GM21515 (cell line): ENCODE data around the gene PDILT.
"Not testable (repeated sequence)": the region's sequence is repeated elsewhere in the genome, so short reads cannot be mapped to it uniquely, and the experiment has no call there.

Experiments used
- ATAC-seq: cut with Tn5 transposase; IDR thresholded peaks from one replicate; pipeline ENCODE4 v1.9.1; 2021; ENCODE audit not compliant: unreplicated experiment

The PDILT gene

DNA sequence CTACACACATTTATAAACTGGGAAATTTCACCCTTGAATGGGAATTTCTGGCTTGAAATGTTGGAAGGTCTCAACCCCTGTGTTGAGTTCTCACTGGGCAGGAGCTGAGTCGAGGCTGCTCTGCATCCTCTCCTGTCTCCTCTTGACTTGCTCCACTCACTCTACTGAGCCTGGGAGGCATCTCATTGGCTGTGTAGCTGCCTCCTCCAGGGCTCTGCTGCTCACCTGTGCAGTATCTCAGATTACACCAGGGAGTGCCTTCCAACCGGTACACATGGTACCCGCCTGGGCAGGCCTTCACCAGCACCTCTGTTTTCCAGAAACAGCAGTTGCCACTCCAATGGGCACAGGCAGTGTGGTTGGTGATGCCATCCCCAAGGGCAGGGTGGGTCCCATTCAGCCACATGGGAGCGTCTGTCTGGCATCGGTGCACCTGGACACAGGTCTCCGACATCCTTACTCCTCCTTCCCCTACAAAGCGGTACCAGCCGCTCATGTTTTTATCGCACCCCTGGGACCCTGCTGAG, 80.9 kb downstream of the PDILT start:
- ATAC-seq, result no peak

DNA sequence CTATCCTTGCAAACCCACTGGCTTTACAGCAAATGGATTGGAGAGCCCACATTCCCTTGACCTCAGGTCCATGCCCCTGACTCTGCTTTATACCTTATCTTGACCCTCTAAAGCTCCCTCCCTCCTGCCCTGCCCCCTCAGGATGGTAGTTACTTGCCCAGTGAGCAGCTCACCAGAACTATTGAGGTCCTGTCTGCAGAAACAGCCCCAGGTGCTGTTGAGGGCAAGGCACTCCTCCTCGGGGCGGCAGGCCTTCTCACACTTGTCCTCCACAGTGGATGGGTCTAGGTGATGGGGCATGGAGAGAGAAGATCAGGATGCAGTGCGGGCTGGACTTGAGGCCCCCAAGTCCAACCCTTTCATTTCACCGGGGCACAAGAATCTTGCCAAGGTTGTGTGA, 81.8 kb downstream of the PDILT start:
- ATAC-seq, result no peak

DNA sequence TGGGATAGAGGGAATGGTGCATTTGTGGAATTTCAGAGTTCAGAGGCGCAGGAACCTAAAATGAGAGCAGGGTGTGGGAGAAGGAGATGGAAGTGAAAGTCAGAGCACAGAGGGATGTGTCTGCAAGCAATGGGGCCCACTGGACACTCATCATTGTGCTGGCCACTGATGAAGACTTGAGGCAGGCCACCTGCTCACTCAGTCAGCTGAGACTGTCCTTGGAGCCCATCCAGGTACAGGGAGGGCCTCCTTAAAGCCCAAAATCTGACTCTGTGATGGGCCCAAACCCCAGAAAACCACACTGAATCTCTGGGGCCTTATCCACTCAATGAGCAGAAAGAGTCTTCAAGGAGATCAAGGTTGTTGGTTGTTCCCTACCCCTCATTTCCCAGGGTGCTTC, 82.9 kb downstream of the PDILT start:
- ATAC-seq, result no peak

DNA sequence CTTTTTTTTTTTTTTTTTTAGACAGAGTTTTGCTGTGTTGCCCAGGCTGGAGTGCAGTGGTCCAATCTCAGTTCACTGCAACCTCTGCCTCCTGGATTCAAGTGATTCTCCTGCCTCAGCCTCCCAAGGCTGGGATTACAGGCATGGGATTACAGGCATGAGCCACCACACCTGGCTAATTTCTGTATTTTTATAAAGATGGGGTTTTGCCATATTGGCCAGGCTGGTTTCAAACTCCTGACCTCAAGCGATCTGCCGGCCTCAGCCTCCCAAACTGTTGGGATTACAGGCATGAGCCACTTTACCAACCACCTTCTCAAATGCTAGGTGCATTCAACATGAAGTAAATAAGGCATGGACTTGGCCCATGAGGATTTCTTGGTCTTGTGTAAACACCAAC, 83.5 kb downstream of the PDILT start:
- not testable (repeated sequence) for ATAC-seq

DNA sequence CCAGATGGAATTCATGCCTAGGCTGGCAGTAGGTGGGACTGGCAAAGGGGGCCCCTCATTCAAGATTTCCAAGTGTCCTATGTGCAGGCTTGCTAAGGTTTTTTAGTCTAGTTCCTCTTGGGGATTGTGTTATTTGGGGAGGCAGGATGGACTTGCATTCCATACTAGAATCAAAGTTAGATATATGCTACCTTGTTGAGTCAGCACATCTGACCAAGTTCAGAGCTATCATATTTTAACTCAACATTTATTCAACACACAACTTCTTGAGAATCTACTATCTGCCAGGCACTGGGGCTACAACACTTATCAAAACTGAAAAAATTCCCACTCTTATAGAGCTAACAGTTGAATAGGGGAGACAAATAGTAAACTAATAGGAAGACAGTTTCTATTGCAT, 83.9 kb downstream of the PDILT start:
- no peak for ATAC-seq

DNA sequence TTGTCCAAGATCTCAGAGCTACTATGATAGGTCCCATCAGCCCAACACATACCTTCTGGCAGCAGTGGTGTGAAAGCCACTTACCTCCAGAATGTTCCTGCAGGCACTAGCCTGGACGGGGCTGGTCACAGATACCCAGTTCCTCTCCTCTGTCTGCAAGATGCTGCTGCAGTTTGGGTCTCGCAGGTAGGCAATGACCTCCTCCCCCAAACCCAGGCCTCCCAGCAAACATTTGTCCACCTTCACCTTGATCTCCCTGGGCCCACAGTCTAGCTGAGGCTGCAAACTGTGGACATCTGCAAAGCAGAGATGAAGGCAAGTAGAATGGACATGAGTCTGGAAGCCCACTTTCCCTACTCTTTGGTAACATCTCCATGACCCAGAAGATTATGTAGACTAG, 84.4 kb downstream of the PDILT start:
- ATAC-seq, result no peak

DNA sequence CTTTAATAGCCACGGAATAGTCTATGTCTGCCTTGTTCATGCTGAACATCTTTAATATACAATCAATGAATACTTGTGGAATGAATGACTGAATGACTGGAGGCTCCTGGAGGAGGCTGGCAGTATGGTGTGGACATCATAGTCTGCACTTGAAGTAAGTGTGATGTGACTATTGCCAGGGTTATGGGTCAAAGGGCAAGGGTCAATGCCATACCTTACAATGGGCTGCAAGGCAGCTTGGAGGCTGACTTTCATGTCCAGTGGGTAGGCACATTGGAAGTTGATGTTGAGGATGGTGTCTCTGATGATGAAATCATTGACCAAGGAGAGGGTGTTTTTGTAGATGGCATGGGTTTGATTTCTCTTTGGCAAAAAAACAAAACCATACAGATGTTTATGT, 85.1 kb downstream of the PDILT start:
- ATAC-seq, result no peak

DNA sequence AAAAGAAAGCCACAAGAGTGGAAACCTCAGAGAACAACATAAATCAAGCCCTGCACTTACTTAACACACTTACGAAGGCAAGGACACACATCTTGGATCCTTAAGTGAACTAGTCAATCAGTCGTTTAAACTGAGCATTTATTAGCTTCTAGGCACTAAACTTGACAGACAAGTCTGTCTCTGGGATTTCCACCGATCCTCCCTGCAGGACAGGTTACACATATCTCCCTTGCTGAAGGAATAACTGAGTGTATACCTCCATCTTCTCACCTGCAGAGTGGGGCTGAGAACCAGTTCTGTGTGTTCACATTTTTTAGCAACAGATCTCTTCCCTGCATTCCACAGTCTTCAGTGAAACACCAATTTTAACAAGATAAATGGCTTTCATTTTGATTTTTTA, 86.1 kb downstream of the PDILT start:
- no peak for ATAC-seq

DNA sequence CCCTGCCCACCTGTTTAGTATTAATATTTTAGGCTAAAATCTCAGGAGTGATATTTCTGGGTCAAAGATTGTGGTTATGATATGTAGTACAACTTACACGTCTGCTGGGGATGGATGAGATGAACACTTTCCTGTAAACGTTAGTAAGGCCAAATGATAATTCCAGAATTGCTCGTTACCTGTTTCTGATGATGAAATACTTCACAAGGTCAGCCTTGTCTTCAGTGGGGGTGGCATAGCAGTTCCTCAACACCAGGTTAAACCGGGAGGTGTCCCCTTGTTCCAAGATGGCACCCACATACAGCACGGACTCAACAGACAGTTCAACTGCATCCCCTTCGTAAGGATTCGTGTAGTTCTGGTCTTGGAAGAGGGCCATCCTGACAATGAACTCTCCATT, 86.5 kb downstream of the PDILT start:
- no peak for ATAC-seq

DNA sequence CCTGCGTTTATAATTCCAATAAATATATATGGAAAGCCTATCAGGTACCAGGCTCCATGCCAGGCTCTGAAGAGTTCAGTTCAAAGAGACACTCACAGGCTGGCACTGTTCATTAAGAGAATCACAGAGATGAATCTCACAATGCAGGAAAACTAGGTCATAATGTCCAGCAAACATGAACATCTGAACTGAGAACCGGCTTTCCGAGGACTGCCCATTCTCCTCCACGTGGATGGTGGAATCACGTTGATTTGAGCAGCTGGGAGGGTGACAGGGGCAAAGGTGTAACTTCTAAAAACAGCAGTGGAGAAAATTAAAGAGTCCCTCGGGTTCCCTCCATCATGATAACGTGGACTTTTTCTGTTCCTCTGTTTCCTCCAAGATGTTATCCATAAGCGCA, 87.4 kb downstream of the PDILT start:
- no peak for ATAC-seq

DNA sequence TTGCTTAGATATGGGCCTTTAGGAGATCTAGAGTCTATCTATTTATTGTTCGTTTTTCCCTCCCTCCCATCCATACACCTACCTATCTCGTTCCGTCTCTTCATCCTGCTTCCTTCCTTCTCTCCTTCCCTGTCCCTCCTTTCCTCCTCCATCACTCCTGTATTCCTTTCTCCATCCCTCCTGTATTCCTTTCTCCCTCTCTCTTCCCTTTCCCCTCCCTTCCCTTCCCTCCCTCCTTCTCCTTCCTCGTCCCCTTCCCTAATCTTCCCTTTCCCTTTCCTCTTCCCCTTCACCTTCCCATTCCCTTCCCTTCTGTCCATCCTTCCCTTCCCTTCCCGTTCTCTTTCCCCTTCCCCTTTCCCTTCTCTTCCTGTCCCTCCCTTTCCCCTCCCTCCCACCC, 87.8 kb downstream of the PDILT start:
- ATAC-seq, result no peak

DNA sequence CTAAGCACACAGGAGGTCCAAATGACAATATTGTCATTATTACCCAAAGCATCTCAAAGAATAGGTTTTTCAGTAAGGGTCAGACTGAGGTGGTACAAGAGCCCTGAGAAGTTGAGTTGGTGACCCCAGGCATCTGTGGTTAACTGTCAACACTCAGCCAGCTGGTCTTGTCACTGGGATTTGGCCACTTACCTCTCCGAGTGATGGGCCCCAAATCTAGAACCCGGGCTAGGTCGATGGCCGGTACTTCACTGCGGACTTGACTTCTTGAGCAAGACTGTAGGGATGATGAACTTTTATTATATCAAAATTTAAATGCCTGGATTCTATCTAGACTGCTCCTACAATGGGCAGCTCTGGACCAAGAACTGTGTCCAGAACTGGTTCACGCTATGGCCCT, 88.8 kb downstream of the PDILT start:
- no peak for ATAC-seq

DNA sequence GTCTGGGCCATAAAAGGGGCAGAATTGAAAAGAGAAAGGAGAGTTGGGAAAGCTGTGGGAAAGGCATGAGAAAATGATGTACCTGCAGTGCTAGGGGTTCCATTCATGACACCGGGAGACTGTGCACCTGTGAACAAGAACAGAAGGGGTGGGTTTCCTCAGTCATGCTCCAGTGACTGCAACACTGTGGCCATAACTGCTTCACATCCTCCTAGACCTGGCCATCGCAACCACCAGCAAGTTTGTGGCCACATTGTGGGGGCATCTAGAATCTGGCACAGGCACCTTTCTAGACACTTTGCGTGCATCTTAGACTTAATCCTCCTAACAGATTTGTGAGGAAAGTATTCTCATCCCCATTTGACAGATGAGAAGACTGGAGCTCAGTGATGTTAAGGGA, 90.0 kb downstream of the PDILT start:
- ATAC-seq, result no peak

DNA sequence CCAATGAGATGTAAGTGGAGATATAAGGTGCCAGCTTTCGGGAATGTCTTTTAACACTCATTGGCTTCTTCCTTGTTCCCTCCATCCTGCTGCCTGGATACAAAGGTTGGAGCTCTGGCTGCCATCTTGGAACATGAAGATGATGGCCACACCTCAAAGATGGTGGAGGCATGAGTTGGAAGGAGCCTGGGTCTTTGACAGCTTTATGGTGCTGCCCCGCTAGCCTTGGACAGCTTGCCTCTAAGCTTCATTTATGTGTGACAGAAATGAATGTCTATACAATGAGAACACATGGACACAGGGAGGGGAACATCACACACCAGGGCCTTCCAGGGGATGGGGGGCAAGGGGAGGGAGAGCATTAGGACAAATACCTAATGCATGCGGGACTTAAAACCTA, 90.8 kb downstream of the PDILT start:
- ATAC-seq, result no peak

DNA sequence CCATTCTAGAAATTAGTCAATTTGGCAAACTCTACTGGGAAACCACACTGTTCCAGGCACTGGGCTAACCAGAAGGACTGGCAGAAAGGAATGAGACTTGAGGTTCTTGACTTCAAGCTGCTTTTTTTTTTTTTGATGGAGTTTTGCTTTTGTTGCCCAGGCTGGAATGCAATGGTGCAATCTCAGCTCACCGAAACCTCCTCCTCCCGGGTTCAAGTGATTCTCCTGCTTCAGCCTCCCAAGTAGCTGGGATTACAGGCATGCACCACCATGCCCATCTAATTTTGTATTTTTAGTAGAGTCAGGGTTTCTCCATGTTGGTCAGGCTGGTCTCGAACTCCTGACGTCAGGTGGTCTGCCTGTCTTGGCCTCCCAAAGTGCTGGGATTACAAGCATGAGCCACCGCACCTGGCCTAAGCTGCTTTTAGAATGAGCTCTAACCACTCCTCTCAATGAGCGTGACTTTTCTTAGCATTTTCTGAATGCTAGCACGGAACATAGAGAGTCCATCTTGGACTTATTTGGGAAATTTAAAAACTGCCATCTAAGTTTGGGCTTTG, 91.9 kb downstream of the PDILT start:
- ATAC-seq, result not testable (repeated sequence)

DNA sequence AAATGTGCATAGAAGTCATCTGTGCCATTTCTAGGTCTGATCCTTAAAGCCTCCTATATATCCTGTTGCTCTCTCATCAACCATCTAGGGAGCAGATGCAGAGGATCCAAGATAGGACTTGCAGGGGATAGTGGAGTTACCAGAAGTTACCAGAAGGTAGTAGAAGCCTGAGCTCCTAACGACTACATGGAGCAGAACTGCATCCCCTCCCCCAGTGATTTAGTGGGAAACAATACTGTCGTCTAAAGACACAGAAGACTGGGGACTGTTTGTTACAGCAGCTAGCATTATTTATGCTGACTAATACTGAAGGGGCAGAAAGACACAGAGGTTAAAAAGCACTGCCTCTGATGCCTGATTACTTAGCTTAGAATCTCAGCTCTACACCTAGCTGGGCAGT, 93.0 kb downstream of the PDILT start:
- no peak for ATAC-seq

DNA sequence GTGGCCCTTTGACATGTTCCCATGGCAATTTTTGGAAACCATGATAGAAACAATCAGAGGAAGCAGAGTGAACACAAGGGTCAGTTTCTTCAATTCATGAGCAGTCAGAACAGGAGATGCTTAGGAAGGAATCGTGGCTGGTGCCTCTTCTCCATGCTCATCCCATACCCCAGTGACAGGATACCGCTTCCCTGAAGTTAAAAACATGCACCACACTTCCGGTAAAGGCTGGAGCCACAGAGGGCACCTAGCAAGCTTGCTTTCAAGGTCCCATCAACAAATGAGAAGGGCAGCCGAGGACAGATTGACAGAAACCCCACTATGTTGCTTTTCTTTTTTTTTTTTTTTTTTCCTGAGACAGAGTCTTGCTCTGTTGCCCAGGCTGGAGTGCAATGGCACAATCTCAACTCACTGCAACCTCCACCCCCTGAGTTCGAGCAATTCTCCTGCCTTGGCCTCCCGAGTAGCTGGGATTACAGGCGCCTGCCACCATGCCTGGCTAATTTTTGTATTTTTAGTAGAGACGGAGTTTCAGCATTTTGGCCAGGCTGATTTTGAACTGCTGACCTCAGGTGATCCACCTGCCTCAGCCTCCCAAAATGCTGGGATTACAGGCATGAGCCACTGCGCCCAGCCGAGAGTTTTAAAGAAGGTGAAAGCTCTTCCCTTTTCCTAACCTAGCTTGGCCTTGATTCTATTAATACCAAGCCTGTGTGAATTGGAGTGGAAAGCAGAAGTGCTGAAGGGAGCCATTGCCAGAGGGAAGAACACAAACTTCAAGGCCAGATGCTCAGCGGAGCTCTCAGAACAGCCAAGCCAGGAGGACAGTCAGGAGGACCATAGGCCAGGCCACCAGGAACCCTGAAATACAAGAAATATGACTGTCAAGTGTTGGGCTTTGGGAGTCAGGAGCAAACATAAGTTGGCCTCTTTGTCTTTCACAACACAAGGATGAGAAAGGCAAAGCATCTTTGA, 93.8 kb downstream of the PDILT start:
- ATAC-seq, result no peak

DNA sequence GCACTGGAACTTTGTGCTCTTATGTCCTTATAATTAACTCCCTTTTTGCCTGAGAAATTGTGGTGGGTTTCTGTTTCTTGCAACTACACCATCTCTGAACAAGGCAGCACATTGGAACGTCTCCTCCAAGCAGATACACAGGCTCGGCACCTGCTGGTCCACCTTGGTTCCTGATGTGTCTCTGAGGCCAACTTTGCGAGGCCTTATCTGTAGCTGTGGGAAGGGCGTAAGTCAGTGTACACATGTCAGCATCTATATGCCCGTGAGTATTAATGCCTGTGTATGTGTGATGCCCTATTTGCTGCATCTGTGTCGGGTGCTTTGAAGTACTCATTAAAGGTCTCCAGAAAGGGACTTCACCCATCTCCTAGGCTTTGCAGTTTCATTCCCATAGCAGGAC, 94.8 kb downstream of the PDILT start:
- ATAC-seq, result no peak
